HG03280 (cell line): ENCODE results near the gene LMAN2.
"Not testable (repeated sequence)": the region's sequence is repeated elsewhere in the genome, so short reads cannot be mapped to it uniquely, and the experiment has no call there.

Experiments
- ATAC-seq: cut with Tn5 transposase; IDR thresholded peaks from one replicate; pipeline ENCODE4 v1.9.1; 2021; ENCODE audit warnings: mild to moderate bottlenecking, moderate library complexity; ENCODE audit not compliant: unreplicated experiment

LMAN2 gene

DNA sequence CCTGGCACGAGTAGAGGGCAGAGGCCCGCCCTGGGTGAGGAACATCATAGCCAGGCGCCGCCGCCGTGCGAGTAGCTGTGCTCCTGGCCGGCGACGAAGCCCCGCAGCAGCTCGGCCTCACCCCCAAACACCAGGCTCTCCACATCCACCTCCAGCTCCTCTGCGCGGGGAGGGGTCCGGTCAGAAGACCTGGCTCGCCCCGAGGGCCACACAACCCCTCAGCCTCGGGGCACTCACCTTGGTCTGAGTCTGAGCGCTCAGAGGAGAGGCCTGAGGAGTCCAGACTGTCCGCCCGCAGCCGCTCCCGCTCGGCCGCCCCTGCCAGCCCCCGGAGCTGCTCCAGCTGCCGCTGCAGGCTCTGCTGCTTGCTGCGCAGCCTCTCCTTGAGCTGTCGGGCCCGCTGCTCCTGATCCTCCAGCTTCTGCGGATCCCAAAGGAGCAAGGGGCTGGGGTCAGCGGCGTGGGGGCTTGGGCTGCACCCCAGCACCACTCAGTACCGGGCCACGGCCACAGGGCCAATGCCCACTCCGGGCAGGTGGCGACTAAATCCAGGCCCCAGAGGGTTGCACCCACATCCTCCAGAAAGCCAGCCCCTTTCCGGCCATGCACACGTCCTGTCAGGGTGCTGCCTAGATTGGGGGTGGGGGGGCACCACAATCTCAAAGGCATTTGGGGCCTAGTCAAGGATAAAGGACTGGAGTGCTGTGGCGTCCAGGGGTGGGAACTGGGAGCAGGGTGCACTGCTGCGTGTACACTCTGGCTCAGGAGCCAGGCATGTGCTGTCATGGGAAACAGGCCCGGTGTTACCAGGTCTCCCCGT lies 43.7 kb downstream of the LMAN2 start:
- no peak for ATAC-seq

DNA sequence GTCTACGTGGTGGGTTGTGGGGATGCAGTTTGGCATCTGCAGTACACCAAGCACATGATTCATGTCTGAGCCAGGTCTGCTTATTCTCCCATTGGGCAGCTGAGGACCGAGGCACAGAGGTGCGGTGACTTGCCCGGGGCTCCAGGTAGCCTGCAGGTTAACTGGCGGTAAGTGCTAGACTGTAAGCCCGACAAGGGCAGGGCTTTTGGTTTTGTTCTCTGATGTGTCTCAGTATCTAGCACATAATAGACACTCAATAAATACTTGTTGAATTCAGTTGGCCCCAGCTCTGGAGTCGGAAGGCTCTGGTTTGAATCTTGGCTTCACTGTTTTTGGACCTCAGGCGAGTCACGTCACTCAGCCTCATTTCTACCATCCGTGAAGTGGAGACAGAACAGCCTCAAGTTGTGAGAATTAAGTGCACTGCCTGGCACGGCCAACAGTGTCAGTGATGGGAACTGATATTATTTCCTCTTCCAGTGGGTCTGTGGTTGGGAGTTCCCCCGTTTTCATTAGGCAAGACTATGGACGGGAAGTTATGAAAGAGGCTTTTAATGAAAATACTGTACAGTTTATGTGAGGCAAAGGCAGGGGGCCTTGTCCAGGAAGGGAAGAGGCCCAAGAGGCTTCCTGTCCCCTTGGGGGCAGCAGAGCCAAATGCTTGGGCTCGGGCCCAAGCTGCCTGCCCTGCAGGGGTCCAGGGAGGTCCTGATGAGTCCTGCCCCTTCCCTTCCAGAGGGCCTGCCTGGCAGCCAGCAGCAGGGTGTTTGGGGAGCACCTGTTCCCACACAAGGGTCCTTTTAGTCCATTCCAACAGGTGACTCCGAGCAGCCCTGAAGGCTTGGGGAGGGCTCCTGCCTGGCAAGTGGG lies 44.6 kb downstream of the LMAN2 start:
- no peak for ATAC-seq

DNA sequence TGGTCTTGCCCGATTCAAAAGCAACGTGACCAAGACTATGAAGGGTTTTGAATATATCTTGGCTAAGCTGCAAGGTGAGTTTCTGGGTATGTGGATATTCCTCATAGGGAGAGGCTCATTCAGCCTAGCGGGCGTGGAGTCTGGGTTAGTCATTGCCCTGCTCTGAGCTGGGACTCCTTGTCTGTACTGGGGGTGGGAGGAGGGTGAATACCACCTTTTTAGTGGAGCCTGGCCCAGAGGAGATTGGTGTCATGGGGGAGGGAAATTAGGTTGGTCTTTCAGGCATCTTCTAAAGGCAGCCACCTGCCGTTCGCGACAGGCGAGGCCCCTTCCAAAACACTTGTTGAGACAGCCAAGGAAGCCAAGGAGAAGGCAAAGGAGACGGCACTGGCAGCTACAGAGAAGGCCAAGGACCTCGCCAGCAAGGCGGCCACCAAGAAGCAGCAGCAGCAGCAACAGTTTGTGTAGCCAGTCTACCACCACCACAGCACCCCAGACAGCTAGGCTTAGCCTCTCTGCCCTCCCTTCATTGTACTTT lies 45.3 kb downstream of the LMAN2 start:
- not testable (repeated sequence) for ATAC-seq

DNA sequence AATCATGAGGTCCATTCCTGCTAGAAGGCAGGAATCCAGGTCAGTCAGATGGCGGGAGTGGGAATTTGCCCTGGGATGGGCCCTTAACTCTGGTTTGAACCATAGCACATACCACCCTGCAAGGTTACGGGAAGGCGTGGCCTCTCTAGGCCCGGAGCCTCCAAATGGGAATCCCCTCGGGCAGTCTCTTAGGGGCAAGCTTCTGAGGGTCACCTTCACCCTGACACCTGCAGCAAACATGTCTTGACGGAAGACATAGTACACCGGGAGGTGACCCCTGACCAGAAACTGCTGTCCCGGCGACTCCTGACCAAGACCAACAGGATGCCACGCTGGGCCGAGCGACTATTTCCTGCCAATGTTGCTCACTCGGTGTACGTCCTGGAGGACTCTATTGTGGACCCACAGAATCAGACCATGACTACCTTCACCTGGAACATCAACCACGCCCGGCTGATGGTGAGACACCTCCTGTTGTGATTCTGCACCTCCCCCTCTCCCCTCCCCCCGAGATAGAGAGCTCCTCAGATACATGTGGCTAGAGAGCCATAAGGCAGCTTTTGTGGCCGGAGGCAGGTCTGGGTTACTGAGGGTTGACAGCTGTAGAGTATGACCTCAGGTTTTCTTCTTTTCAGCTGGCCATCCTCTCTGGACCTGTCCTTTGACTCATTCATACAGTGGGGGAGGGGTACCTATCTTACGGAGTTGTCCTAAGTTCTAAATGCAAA lies 46.9 kb downstream of the LMAN2 start:
- no peak for ATAC-seq

DNA sequence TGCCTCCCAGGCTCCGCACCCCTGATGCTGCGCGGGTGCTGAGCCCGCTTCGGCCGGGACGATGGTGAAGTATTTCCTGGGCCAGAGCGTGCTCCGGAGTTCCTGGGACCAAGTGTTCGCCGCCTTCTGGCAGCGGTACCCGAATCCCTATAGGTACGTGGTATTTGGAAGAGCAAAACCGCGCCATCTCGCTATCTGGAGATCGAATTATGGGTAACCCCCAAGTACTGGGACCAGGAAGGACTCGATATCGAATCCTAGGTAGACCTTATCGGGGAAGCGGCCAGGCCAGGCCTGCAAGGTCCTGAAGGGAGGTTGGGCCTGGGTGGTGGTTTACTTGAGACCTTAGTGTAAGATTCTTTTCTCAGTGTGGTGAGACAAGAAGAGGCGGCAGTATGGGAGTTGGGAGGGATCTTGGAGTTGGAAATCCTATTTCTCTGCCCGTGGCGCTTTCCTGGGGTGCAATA lies 47.5 kb downstream of the LMAN2 start:
- no peak for ATAC-seq

DNA sequence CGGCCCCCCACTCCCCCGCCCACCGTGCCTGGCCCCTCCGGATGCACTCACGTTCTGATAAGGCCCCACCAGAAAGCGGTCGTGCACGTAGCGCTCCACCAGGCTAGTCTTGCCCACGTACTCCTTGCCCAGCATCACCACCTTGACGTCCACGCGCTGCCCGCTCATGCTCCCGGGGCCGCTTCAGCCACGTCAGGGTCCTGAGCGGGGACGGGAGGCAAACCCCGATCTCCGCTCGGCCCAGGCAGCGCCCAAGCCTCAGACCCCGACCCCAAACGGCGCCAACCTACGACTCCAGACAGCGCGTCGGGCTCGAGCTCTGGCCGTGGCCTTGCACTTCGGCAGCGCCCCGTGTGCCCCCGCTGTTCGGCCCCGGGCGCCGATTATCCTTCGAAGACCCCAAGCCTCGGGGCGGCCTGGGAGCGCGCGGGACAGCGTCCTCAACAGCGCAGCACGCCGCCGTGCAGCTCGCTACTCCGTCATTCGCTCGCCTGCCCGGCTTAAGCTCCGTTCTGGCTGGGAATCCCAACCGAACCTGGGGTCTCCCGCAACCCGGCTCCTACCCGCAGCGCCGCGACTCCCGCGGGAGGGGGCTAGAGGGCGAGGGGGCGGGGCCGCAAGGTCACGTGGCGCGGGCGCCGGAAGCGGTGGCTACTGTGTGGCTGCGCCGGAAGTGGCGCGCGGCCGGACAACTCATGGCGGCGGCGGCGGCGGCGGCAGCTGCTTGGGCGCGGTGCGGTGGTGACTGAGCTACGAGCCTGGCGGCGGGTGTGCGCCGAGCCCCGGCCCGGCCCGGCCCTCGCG lies 48.1 kb downstream of the LMAN2 start, which contains the start of the genes PRELID1 and RAB24:
TSS of gene PRELID1 (plus strand) at position 679 of the 804 bp plus-strand sequence. CDS start 187 bp downstream, outside the sequence.
TSS of gene RAB24 (minus strand) at position 599 of the 804 bp plus-strand sequence. CDS start at position 168, 431 bp downstream.
- ATAC-seq: peak; percentile 68

DNA sequence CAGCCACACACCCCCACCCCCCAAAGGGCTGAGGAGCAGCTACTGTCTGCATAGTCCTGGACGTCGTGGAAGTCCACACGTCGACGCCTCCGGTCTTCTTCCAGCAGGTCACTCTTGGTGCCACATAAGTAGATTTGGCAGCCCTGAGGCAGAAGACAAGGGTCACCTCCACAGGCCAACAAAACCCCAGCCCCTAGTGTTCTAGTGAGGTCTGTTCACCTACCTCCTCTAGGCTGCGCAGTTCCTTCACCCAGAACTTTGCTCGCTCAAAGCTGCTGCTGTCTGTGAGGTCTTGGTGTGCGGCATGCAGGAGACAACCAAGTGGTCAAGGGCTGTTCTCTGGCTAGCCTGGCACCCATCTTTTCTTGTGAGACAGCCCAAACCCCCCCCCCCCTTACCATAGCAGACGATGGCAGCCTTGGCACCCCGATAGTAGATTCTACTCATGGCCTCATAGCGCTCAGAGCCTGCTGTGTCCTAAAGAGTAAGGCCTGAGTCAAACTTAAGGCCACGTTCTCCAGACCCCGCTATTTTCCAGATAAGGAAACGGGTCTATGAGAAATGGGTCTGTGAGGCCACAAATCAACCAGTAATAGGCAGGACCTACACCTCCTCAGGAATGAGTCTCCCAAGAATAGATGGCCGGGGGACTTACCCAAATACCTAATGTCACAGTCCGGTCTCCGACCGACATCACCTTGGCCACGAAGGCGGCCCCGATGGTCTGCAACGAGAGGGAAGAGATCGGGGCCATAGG lies 48.9 kb downstream of the LMAN2 start:
- ATAC-seq: no peak

DNA sequence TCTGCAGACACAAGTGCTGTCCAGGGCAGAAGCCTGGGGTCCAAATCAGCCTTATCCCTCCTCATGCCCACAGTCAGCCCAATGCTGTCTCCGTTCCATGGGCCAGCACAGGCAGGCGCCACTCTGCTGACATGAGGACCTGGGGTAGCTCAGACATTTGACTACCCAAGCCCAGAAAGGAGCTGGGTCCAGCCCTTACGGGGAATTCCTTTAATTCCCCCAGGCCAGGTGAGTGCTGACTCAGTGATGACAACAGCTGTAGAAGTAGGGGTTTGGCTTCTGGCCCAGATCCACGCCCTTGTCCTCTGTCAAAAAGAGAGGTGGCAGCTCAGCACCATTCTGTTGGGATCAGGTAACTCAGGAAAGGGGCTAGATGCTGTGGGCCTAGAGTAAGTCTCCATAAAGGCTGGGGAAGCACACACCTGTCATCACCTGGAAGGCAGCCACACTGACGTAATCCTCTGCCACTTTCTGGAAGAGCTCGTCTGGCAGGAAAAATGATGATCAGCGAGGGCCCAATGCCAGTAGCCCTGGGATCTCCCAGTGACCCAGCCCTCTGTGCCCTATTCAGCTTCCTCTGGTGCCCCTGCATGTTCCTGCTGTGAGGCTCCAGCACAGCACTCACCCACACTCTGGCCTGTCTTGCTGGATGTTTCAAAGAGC lies 49.8 kb downstream of the LMAN2 start:
- no peak for ATAC-seq

DNA sequence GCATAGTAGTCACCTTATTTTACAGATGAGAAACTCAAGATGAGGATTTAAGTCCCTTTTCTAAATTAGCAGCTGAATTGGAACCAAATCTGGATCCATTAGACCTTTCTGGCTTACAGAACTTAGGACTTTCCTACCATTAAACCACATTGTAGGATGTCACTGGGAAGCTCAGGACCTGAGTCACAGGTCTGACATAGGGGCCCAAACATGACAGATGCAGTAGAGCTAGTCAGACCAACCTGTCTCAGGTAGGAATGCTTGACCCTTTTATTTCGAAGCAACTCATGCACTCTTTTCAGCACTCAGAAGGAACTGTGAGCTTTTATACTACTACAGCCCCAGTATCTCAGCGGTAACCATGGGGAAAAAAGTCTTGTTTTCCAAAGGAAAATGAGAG lies 50.5 kb downstream of the LMAN2 start:
- ATAC-seq: no peak

DNA sequence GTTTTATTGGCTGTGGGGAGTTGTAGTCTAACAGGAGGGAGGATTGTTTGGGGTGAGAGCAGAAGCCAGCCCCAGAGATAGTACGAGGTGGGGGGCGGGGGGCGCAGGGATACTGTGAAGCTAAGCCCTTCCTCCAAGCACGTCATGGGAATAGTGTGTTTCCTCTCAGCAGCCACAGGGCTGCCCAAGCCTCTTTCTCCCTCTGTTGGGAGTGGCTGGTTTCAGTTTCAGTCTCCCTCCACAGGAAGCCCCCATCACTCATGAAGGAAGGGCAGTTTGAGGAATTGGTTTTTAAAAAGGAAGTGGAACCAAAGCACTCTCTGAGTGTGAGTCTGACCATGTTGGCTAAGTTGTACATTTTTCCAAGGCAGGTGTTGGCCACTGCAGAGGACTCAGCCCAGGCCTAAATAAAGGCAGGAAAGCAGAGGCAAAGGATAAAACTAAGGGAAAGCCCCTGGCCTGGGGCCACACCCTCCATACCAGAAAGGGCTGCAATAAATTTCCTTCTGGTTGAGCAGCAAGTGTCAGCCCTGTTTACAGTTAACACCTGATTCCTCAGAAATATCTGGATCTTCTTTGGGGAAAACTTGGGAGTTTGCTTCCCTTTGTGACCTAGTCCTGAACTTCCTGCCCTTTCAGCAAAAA lies 51.1 kb downstream of the LMAN2 start:
- no peak for ATAC-seq

DNA sequence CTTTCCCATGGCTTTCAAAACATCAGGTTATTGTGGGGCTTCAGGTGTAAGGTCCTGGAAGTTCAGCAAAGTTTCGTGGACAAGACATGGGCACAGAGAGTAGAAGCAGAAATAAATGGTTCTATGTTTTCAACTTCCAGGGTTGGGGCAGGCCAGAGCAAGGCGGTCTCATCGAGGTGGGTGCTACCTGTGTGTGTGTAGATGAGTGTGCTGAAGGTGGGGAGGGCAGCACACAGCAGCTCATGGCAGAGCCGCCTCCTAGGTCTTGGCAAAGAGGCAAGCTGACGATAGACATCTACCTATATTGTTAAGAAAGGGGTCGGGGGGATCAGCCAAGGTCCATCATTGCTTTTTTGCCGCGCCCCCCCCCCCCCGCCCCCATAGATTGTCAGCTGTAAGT lies 51.8 kb downstream of the LMAN2 start:
- no peak for ATAC-seq

DNA sequence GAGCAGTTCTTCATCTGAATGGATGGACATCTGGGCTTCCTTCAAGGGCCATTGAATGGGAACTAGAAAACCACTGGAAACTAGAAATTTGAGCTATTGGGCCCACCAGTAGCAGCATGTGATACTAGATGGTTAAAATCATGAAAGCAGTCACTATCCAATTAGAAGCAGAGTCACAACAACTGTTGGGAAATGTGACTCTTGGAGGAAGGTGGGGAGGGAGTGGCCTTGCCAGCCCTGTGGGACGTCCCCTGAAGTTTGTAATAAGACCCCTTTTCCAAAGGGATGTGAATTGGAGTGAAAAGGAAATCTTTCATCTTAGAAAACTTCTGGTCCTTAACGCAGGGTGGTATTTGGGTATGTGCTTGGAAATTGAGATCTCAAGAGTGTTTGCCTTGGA lies 53.5 kb downstream of the LMAN2 start:
- ATAC-seq: no peak

DNA sequence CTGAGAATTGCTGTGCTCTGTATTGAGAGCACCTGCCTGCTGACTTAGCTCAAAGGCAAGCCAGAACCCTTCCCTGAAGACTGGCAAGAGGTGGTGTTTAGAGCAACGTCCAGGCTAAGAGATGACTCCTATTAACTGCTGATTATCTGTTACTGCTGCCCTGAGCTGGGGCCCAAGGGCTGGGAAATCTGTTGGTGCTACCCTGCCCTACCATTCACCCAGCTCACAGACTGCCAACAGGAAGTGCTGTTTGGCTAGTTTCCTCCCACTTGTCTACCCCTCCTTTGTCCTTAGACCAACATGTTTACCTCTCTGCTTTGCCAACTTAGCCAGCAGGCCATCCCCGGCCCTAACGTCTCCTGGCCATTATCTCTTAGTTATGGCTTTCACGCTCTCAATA lies 54.9 kb downstream of the LMAN2 start:
- ATAC-seq: no peak

DNA sequence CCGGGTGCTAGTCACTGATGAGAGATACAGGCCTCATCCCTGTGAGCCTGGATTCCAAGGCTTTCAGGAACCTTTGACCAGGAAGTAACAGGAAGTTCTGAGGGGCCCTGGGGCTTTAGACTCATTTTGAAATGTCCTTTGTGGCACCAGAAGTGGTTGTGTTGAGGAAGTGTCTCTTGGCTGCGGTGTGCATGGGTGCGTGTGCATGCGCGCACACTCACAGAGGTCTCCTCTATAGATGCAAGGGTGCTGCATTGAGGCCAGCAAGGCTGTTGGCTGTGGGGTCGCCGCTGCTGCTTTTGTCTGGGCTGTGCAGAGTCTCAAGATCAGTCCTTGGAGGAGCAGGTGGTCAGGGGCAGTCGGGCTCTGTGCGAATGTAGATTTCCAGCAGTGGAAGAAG lies 55.5 kb downstream of the LMAN2 start:
- ATAC-seq: no peak

DNA sequence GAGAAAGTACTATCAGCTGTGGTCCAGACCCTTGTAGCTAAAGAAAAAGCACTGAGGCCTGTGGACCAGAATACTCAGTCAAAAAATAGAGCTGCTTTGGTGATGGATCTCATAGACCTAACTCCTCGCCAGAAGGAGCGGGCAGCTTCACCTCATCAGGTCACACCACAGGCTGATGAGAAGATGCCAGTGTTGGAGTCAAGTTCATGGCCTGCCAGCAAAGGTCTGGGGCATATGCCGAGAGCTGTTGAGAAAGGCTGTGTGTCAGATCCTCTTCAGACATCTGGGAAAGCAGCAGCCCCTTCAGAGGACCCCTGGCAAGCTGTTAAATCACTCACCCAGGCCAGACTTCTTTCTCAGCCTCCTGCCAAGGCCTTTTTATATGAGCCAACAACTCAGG lies 56.8 kb downstream of the LMAN2 start:
- ATAC-seq: no peak

DNA sequence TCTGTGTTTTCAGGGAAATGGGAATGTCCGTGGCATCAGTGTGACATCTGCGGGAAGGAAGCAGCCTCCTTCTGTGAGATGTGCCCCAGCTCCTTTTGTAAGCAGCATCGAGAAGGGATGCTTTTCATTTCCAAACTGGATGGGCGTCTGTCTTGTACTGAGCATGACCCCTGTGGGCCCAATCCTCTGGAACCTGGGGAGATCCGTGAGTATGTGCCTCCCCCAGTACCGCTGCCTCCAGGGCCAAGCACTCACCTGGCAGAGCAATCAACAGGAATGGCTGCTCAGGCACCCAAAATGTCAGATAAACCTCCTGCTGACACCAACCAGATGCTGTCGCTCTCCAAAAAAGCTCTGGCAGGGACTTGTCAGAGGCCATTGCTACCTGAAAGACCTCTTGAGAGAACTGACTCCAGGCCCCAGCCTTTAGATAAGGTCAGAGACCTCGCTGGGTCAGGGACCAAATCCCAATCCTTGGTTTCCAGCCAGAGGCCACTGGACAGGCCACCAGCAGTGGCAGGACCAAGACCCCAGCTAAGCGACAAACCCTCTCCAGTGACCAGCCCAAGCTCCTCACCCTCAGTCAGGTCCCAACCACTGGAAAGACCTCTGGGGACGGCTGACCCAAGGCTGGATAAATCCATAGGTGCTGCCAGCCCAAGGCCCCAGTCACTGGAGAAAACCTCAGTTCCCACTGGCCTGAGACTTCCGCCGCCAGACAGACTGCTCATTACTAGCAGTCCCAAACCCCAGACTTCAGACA lies 57.5 kb downstream of the LMAN2 start:
- no peak for ATAC-seq

DNA sequence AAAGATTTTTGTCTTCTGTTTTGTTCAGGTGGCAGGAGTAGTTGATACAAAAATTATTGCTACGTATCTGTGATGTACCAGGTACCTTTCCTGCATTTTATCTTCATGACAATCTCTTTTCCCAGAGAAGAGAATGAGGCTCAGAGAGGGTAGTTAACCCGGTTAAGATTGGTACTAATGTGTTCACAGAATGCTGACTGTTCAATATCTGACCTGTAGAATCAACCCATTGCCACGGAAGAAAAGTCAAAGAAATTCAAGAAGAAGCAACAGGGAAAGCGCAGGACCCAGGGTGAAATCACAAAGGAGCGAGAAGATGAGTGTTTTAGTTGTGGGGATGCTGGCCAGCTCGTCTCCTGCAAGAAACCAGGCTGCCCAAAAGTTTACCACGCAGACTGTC lies 59.7 kb downstream of the LMAN2 start:
- no peak for ATAC-seq
